NCI-H82 (cell line): Measurements from ENCODE around the gene ARMS2.

Source experiments
- DNase-seq: peaks from one replicate; lab custom pipeline; 2025; lab: John Stamatoyannopoulos, UW

The ARMS2 gene, protein sequence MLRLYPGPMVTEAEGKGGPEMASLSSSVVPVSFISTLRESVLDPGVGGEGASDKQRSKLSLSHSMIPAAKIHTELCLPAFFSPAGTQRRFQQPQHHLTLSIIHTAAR

GRCh38 chr10:122454603-122455080 lies at the start of gene ARMS2:
TSS of gene ARMS2 (plus strand) at chr10:122454653. CDS start at chr10:122454728, 75 bp downstream.
- no peak for DNase-seq

DNA sequence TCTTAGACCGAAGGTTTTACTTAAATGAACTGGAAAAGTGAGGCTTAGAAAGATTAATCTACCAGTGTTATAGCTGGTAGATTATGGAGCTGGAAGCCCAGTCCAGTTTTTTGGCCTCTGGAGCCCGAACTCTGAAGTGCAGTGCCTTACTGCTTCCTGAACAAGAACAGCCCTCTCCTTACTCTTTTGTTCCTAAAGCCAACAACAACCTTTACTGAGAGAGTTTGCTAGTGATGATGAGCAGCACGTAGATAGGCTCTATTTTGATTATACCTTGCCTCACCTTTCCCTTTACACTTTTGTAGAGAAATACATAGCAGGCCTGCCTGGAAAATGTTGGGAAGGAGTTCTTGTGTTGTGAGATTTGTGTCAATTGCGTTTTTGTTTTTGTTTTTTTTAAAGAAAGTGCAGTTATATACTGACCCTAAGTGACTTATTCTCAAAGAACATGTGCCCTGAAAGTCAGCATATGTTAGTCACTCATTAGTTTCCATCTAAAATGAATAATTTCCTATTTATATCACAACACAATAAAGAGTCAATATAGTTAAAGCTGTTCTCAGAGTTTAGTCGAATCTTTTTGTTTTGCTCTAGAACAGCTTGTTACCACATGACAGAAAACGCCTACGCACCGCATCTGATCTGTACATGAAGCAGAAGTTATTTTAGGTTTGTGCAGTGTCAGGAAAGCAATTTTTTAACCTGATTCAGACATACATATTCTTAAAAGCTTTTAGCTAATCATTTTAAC lies 46.9 kb upstream of the ARMS2 start:
- DNase-seq: no peak

GRCh38 chr10:122413327-122413726 lies 41.1 kb upstream of the ARMS2 start:
- no peak for DNase-seq

DNA sequence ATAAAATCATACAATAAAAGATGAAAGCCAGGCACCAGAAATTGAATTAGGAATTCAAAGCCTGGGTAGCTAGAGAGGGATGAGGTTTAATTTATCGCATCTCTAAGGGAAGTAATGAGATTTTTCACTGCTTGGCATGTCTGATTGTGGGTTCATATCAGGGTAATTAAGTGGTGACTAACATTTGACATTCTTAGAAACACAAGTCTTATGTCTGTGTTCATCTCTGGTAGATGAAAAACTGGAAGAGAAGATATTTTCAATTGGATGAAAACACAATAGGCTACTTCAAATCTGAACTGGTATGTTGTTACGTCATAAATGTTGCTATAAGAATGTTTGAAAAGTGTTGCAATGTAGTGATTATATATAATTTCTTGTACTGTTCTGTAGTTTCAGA lies 36.8 kb upstream of the ARMS2 start:
- DNase-seq: no peak

DNA sequence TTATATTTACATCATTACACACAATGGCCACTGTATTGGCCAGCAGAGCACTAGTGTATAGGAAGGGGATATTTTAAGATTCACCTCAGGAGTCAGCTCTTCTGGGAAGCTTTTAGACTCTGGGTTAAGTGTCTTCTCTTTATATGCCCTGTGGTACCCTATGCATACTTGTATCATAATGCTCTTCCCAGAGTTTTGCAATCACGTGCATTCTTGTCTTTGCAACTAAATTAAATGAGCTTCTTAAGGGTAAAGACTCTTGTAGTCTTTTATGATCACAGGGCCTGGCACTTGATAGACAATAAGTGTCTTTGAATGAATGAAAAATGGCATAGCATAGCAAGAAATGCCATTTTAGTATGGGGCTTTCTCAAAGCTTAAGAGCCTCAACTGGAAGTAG lies 35.4 kb upstream of the ARMS2 start:
- DNase-seq: no peak

- no peak for DNase-seq
These were observed 34.4 kb upstream of the ARMS2 start for GRCh38 chr10:122419876-122420623.

DNA sequence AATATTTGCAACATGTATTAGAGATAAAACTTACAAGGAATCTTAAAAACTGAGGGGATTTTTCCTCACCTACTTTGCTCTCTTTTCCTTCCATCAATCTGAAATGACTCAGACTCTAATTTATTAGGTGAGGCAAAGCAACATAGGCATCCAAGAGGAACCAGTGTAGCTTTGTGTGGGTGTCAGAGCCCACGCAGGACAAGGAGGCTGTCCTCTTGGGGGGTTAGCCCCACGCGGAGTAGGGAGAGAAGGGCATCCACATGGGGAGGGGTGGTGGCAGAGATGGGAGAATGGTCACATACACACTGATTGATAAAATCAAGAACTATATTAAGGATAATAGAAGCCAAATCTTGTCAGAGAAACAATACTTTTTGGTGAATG lies 33.8 kb upstream of the ARMS2 start:
- DNase-seq: no peak

DNA sequence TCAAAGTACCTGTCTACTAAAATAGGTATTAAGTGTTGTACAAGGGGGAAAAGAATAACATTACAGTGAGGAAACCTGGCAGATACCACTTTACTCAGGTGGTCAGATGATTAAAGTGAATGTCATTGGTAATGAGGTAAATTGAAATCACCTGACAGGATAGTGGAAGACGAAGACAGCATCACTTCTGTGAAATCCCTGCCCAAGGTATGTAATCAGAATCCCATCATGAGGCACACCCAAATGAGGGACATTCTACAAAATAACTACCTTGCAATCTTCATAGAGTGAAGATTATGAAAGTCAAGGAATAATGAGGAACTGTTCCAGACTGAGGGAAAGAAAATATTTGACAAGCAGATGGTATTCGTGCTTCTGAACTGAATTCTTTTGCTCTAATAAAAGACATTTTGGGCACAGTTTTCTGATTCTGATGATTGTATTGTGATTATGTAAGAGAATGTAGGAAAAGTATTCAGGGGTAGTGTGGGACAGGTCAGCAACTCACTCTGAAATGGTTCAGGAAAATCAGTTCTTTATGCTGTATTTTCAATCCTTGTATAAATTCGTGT lies 33.3 kb upstream of the ARMS2 start:
- DNase-seq: no peak

- no peak for DNase-seq
These were observed 32.7 kb upstream of the ARMS2 start for GRCh38 chr10:122421742-122422141.

DNA sequence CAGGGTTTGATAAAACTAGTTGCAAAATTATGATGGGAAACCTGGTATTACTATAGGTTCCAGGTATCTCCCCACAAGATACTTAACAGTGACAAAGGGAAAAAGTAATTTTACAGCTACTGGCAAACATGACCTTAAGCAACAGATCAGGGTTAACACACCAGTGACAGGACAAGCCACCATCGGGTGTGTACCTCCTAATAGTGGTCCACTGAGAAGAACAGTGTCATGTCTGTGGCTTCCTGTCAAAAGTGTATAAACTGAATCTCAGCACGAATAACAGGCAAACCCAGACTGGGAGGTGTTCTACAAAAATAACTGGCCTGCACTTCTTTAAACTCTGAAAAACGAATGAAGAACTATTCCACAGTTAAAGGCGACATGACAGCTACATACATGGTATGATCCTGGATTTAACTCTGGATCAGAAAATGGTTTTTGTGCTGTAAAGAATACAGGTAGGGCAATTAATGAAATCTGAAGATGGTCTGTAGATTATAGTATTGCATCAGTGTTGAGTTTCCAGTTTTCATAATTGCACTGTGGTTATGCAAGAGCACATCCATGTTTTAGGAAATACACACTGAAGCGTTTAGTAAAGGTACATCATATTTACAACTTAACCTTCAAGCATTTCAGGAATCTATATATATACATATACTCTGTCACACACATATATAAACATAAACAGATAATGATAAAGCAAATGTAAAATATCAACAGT lies 32.0 kb upstream of the ARMS2 start:
- no peak for DNase-seq

- DNase-seq: no peak
These were observed 30.4 kb upstream of the ARMS2 start for GRCh38 chr10:122424059-122424458.

GRCh38 chr10:122426829-122427228 lies 27.6 kb upstream of the ARMS2 start:
- no peak for DNase-seq

DNA sequence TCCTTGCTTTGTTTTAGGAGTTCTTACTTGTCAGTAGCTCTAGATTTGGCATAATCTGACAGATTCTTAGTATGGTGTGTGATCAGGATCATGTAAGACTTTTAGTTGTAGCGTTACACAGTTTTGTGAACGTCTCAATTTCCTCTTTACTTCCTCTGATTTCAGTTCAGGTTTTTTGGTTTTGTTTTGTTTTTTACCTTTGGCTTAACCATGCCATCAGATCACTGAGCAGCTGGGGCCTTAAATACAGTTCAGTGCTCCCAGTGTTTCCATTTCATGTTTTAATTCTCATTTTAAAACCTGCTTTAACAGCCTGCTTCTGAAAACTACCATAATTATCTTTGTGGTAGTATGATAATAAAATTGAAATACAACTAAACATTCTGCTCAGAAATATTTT lies 27.2 kb upstream of the ARMS2 start:
- DNase-seq: no peak

DNA sequence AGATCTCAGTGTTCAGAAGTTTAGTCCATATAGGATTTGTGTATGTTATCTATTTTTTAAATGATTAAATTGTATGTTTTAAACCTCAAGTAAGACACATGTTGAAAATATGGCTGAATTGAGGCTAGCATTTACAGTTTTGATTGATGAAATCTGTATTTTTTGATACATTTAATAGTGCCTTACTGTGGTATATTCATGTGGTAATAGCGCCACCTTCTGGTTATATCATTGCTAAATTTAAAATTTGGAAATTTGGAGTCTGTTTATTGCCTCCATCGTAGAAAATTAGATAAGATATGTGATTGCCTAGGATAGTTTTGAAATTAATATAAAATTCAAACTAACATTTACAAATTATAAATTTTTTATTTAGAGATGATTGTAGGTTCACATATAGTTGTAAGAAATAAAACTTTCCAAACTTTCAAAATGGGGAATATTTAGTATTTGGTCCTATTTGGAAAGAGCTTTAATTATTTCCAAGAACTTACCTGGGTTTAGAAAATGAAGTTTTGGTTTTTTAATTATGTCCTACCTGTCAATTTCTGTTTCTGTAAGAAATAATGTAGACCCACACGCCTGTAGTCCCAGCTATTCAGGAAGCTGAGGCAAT lies 19.1 kb upstream of the ARMS2 start:
- DNase-seq: peak; percentile 67

GRCh38 chr10:122441961-122442360 lies 12.5 kb upstream of the ARMS2 start:
- DNase-seq: no peak

GRCh38 chr10:122445469-122445868 lies 9.0 kb upstream of the ARMS2 start:
- DNase-seq: no peak

DNA sequence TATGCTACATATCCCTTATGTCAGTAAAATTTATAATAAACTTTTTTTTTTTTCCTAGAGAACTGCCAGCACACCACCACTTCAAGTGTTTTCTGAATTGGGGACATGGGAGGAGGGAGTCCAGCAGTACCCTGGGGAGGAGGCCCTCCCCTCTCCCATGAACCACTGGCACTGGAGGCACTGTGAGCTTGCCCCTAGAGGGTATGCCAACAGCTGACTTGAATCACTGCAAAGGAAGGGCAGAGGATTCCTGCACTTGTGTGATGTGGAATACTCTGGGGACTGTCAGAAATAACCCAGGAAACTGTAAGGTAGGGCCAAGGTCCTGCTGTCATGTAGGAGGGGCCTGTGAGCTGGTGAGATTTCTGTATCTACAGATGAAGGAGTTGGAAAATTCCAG lies 8.5 kb upstream of the ARMS2 start:
- DNase-seq: no peak

DNA sequence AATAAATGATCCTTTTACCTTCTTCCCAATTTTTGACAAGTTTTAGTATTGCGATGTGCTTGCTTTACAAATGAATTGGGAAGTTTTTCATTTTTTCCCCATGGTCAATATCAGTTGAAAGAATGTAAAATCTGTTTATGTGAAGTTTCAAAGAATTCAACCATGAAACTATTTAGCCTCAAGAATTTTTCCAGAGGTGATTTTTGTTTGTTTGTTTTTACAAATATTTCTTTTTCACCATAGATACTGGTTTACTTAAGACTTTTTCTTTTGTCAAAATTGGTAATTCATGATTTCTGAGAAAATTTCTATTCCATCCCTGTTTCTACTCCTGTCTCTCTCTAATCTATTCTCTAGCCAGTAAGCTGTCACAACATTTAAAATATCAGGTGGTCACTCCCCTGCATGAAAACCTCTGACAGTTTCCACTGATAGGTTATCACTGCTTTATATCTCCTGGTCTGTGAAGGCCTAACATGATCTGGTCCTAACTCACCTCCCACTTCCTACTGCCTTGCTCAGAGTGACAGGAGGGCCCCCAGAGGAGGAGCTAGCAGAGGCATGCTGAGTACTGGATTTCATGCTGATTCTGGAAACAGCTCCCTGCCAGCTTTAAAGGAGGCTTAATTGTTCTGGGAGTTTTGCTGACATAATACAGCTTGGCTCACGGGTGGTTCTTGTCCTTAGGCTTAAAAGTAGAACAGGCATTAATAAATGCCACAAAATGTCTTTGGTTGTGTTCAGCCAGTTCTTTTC lies 7.6 kb upstream of the ARMS2 start:
- DNase-seq: no peak

GRCh38 chr10:122448600-122448999 lies 5.9 kb upstream of the ARMS2 start:
- peak; percentile 34 for DNase-seq

DNA sequence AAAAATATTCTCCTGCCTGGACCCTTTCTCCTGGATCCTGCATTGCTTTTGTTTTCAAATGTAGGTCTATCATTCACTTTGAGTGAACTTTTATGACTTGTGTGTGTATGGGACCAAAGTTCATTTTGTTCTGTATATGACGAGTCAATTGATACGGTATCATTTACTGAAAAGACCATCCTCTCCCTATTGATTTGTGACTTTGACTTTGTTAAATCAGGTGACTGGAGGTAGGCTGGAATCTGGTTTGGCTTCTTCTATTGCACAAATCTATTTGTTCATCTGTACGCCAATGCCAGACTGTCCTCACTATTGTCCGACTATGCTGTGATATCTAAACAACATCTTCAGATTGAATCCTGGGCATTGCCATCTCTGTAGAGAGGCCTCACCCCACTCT lies 5.3 kb upstream of the ARMS2 start:
- DNase-seq: no peak
